Activated CD4-positive, alpha-beta T cell treated with anti-CD3 and anti-CD28 coated beads for 4 hours (primary cell): ENCODE measurements around the gene LRRC25.
A peak's percentile ranks its signal among the peaks of the same experiment; 100 is the strongest.
"Not testable (repeated sequence)": the region's sequence is repeated elsewhere in the genome, so short reads cannot be mapped to it uniquely, and the experiment has no call there.

ENCODE experiments used
- DNase-seq, 2 donors: peaks; one replicate each; pipeline ENCODE4 v3.0.0-alpha.2; 2020

Gene LRRC25

GRCh38 chr19:18373892-18374629 is 23.4 kb downstream of the LRRC25 start:
- peak in 1 of 2 donors; percentile 13 for DNase-seq

GRCh38 chr19:18373407-18373891 is 24.0 kb downstream of the LRRC25 start:
- no peak for DNase-seq

GRCh38 chr19:18368504-18369222 is 28.8 kb downstream of the LRRC25 start:
- DNase-seq = no peak

DNA sequence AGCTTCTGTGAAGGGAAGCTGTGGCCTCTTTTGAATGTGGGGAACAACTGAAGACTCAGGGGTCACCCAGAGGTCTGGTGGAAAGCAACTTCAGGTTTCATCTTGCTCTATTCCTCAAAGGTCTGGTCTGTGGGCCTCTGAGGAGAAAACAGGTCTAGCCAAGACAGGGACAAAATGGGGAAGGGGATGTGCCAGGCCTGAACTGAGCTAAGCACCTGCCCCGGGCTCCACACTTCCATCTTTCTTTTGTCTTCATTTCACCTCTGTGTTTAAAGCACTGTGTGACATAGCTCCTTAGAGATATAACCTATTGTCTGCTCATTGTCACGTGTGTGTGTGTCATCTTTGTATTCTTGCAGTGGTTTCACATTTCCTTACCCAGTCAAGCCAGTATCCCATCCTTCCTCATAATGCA is 31.4 kb downstream of the LRRC25 start:
- DNase-seq = no peak

- no peak for DNase-seq
Measured at GRCh38 chr19:18364826-18365528, 32.4 kb downstream of the LRRC25 start.

DNA sequence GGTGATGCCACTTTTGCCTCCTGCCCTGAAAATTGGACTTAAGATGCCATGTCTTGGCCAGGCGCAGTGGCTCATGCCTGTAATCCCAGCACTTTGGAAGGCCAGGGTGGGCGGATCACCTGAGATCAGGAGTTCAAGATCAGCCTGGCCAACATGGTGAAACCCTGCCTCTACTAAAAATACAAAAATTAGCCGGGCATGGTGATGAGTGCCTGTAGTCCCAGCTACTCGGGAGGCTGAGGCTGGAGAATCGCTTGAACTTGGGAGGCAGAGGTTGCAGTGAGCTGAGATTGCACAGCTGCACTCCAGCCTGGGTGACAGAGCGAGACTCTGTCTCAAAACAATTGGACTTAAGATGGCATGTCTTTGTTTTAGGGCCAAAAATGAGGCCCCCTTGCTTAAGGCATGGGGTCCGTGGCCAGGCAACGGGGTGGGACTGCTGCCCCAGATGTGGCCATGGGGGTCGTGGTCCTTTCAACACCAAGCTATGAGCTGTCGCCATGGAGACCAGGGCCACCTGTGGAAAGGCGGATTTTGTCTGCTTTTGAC is 33.1 kb downstream of the LRRC25 start:
- not testable (repeated sequence) for DNase-seq

- no peak for DNase-seq
Measured at GRCh38 chr19:18363787-18364186, 33.6 kb downstream of the LRRC25 start.

DNA sequence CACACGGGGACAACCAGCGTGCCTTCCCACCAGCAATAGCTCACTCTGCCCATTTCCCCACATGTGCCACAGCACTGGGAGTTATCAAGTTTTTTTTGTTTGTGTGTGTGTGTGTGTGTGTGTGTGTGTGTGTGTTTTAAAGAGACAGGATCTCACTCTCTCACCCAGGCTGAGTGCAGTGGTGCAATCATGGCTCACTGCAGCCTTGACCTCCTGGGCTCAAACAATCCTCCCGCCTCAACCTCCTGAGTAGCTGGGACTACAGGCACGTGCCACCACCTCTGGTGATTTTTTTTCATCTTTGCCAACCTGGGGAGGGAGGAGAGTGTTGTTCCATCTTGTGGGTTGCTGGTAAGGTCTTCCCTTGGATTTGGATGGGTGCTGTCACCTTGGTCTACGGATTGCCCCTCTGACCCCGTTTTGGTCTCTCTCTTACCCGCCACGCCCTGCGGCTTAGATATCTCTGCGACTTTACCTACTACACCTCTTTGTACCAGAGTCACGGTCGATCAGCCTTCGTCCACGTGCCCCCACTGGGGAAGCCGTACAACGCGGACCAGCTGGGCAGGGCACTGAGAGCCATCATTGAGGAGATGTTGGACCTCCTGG is 34.4 kb downstream of the LRRC25 start:
- DNase-seq = no peak

DNA sequence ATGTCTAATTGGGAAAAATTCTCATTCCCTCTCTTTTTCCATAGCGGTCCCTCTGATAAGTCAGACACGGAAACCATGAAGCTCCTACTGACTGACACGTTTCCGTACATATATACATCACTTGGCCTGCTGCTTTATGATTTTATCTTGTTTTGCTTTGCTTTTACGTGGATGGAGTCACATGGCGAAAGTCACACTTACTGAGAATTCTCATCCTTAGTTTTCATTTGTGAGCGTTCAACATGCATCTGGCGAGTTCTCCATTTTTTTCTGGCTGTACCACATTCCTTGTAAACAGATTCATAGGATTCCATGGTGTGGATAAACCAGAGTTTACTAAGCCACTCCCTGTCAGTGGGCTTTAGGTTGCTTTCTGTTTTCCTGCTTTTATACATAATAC is 35.8 kb downstream of the LRRC25 start:
- DNase-seq = no peak

DNA sequence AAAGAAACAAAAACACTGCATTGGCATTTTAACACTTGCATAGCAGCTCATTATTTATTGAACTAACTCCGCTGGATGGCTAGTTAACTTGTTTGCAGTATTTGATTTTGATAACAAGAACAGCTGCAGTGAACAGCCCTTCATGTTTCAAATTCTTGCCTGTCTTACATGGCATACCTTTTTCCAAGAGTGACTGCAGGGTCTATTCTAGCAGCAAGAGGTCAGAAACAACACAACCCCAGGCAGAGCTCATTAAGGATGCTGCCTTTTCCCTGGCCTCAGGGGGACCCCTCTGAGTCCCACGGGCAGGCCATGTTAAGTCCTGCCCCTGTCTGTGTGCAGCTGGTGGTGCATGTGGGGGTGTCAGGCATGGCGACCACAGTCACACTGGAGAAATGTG is 40.4 kb downstream of the LRRC25 start:
- DNase-seq = no peak

GRCh38 chr19:18354743-18355142 is 42.7 kb downstream of the LRRC25 start:
- not testable (repeated sequence) for DNase-seq

- DNase-seq = no peak
Measured at GRCh38 chr19:18353378-18354005, 43.9 kb downstream of the LRRC25 start.

- no peak for DNase-seq
Measured at GRCh38 chr19:18351544-18351943, 45.9 kb downstream of the LRRC25 start.

- DNase-seq = no peak
Measured at GRCh38 chr19:18350490-18350889, 46.9 kb downstream of the LRRC25 start.

DNA sequence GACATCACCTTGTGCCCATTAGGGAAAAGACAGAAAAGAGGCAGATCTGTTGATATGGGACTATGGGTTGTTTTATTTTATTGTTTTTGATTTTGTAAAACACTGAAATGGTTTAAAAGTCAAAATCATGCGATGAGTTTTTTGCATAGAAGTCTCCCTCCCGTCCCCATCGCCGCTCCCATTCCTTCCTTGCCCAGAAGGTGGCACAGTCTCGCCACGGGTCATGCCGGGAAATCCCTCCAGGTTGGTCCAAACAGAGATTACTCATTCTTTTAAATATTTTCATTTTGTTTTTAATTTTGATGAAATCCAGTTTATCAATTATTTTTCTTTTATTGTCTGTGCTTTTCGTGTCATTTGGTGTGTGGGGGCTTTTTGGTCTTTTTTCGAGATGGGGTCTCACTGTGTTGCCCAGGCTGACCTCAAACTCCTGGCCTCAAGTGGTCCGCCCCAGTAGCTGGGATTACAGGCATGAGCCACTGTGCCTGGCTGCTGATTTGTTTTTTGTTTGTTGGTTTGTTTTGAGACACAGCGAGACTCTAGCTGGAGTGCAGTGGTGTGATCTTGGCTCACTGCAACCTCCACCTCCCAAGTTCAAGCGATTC is 47.8 kb downstream of the LRRC25 start:
- no peak for DNase-seq

- DNase-seq = not testable (repeated sequence)
Measured at GRCh38 chr19:18348818-18349339, 48.5 kb downstream of the LRRC25 start.

GRCh38 chr19:18348171-18348570 is 49.3 kb downstream of the LRRC25 start:
- no peak for DNase-seq

DNA sequence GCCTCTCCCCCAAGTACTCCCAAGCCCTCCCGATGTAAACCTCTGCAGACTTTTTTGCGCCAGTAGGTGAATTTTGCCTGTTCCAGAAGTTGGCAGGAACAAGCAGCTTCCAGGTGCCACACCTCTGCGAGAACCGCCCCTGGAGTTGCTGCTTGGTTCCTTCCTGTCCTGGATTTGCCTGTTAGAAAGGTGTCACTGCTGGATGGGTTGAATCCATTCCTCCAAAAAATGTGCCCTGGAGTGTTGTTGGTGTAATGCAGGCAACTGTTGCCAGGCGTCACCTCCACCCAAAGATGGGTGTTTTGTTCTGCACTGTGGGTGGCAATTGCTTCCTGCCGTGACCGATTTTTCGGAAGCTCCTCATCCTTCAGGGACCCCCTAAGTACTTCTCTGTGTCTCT is 51.3 kb downstream of the LRRC25 start:
- DNase-seq = no peak

- no peak for DNase-seq
Measured at GRCh38 chr19:18345296-18345695, 52.1 kb downstream of the LRRC25 start.

GRCh38 chr19:18344582-18344950 is 52.9 kb downstream of the LRRC25 start:
- DNase-seq = no peak

DNA sequence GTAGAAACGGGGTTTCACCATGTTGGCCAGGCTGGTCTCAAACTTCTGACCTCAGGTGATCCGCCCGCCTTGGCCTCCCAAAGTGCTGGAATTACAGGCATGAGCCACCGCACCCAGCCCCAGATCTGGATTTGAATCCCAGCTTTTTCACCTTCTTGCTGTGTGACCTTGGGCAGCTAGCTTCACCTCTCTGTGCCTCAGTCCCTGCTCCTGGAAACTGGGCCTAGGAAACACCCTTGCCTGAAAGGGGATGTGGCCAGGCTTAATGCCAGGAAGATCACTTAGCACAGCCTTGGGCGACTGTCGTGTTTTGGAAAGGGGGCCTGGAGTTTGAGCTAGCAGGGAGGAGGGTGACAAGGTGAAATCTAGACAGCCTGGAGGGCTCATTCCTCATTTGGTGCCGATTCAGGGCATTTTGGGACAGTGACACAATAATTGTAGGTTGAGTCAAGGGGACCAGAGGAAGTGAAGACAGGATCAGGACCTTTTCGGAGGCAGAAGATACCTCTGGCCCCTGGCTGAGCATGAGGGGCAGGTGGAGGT is 55.3 kb downstream of the LRRC25 start:
- no peak for DNase-seq
